Astrocyte of the hippocampus (primary cell): ENCODE data around the gene UTP15.

ENCODE experiments used
- DNase-seq: peaks from one replicate; pipeline ENCODE4 v3.0.0; 2011; ENCODE audit warnings: low read depth, low spot score

The UTP15 gene

DNA sequence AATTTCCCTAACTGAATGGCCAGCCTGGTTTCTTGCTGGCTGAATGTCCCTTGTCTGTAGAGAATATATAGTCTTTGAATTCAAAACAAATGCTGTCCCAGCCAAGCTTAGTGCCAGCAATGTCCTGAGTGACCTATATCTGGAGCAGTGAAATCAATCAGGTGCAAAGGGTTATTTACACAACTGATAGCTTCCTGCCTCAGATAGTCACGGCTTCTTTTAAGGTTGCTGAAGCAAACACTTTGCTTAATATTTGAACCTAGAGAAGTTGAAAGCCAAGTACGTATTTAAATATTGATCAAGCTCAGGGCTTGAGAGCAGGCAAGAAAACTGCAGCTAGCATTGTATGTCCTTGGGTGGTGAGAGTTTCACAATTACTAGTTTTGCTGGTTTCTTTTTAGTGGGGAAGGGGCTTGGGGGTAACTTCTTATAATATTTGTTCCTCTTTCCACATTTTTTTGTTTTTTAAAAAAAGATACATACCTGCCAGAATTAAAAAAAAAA is 58.4 kb downstream of the UTP15 start:
- DNase-seq, result no peak

GRCh38 chr5:73624888-73625287 is 59.3 kb downstream of the UTP15 start:
- DNase-seq, result no peak

GRCh38 chr5:73625372-73625943 is 59.9 kb downstream of the UTP15 start:
- no peak for DNase-seq

- peak; percentile 87 for DNase-seq
Measured at GRCh38 chr5:73625944-73626811, 60.6 kb downstream of the UTP15 start, which contains the start of gene ARHGEF28. TSS of gene ARHGEF28 (plus strand) at chr5:73626196. CDS start at chr5:73684852, 58,656 bp downstream.

GRCh38 chr5:73626814-73627313 is 61.3 kb downstream of the UTP15 start:
- no peak for DNase-seq

DNA sequence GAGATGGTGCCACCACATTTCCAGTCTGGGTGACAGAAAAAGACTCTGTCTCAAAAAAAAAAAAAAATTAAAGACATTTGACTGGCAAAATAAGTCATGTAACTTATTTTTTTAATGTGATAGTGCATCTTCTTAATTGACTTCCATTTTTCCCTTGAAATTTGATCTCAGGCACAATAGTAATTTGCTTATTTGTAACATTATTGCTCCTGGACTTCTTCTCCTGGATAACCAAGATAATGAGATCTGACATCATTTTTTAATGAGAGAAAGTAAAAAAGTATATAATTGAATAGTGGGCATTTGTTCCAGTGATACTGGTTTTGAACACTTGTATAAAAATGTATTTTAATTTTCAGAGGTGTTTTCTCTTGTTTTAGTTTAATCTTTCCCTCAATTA is 63.9 kb downstream of the UTP15 start:
- no peak for DNase-seq

- no peak for DNase-seq
Measured at GRCh38 chr5:73630765-73631164, 65.2 kb downstream of the UTP15 start.

GRCh38 chr5:73631500-73631899 is 66.0 kb downstream of the UTP15 start:
- DNase-seq, result no peak
